ENCODE data around the gene DUXA.

Gene DUXA

DNA sequence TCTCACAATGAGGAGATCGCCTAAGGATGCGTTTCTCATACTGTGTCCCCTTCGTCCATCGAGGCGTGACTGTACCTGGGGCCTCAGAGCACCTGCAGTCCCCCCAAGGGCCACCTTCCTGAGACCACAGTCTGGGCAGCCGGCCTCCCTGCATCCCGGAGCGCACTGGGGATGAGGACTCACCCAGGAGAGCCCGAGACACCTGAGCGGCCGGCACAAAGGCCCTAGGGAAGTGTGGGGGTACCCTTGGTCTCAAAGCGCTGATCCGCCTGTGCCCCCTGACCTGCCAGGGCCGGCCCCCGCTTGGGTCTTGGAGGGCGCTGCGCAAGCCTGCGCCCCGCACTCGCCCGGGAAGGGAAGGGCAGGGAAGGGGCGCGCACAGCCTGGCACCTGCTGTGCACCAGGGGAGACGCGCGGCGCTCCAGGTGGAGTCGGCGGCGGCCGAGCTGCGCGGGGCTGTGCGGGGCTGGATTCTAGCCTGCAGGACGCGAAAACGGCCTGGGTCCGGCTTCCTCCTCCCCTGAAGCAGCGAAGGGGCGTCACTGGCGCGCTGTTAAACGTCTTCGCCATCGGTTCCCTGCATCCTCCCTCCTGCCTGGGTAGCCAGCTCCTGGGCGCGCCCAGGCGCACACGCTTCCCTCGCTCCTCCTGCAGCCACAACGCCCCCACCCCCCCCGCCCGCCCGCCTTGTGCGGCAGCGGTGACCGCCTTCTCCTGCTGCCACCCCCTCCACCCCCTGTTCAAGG lies 61.1 kb downstream of the DUXA start:
- H3K9ac ChIP-seq (ENCODE audit: low read length): no peak overlapping the region
- H3K27me3 ChIP-seq (replicated peaks; ENCODE audit: control insufficient read depth, insufficient read depth, low read length): peaks cover 6% of the 10 kb centered on the region
- no peak overlapping the region for H3K4me3 ChIP-seq (ENCODE audit: low read length)
- H3K9me3 ChIP-seq (ENCODE audit: control insufficient read depth, low read length): peaks cover 29% of the 10 kb centered on the region
- H3K36me3 ChIP-seq (ENCODE audit: control insufficient read depth, insufficient read depth, low read length, severe bottlenecking): no peaks in the 10 kb centered on the region
- no peak for DNase-seq (ENCODE audit: low read depth)
- H3K4me1 ChIP-seq (ENCODE audit: control insufficient read depth, insufficient read depth, low read length): no peaks in the 10 kb centered on the region
